Choroid plexus epithelial cell (primary cell): ENCODE results near the gene EFNB3.

Experiments used
- DNase-seq: peaks from one replicate; pipeline ENCODE4 v3.0.0-alpha.2; 2010; ENCODE audit warnings: low read depth
- H3K4me3 ChIP-seq: 2 replicates; pipeline ENCODE4 v1.5.1; 2011; ENCODE audit warnings: low read depth, mild to moderate bottlenecking, control low read depth, low read length, moderate library complexity
- CTCF ChIP-seq: conservative IDR thresholded peaks from 2 replicates; pipeline ENCODE4 v1.5.1; 2011; ENCODE audit warnings: low read depth, mild to moderate bottlenecking, control low read depth, inconsistent platforms, low read length, moderate library complexity

EFNB3 gene

GRCh38 chr17:7721612-7722011, 16.6 kb downstream of the EFNB3 start:
- no peak overlapping the region for H3K4me3 ChIP-seq
- DNase-seq, result no peak
- no peak for TF ChIP-seq CTCF

GRCh38 chr17:7727886-7728285, 22.9 kb downstream of the EFNB3 start:
- no peak overlapping the region for H3K4me3 ChIP-seq

GRCh38 chr17:7729816-7730215, 24.8 kb downstream of the EFNB3 start:
- TF ChIP-seq CTCF, result no peak
- H3K4me3 ChIP-seq, result no peak overlapping the region
- DNase-seq, result no peak

More at GRCh38 chr17:7727886-7728285, 22.9 kb downstream of the EFNB3 start:
- no peak for DNase-seq
- no peak for TF ChIP-seq CTCF

- TF ChIP-seq CTCF, result no peak
- no peak for DNase-seq
- H3K4me3 ChIP-seq, result no peak overlapping the region
Observed at GRCh38 chr17:7732981-7733539, 28.1 kb downstream of the EFNB3 start.

- no peak for DNase-seq
- TF ChIP-seq CTCF, result no peak
- H3K4me3 ChIP-seq, result no peak overlapping the region
Observed at GRCh38 chr17:7737601-7738000, 32.6 kb downstream of the EFNB3 start.

- TF ChIP-seq CTCF, result no peak
- no peak for DNase-seq
- no peak overlapping the region for H3K4me3 ChIP-seq
Observed at GRCh38 chr17:7739746-7740145, 34.7 kb downstream of the EFNB3 start.

- H3K4me3 ChIP-seq, result no peak overlapping the region
- TF ChIP-seq CTCF, result no peak
Observed at GRCh38 chr17:7740481-7741001, 35.5 kb downstream of the EFNB3 start.

More at GRCh38 chr17:7740481-7741001, 35.5 kb downstream of the EFNB3 start:
- DNase-seq, result no peak
